Activated CD8-positive, alpha-beta memory T cell treated with anti-CD3 and anti-CD28 coated beads for 4 hours (primary cell): ENCODE measurements around the gene SKA1.
"Not testable (repeated sequence)": the region's sequence is repeated elsewhere in the genome, so short reads cannot be mapped to it uniquely, and the experiment has no call there.

Source experiments
- DNase-seq, 2 donors: peaks; one replicate each; pipeline ENCODE4 v3.0.0-alpha.2; 2020; ENCODE audit warnings: low read depth in 2 of 2

The SKA1 gene

GRCh38 chr18:50429207-50429948, 54.5 kb downstream of the SKA1 start:
- DNase-seq = no peak

GRCh38 chr18:50432915-50433314, 58.1 kb downstream of the SKA1 start:
- DNase-seq = no peak

DNA sequence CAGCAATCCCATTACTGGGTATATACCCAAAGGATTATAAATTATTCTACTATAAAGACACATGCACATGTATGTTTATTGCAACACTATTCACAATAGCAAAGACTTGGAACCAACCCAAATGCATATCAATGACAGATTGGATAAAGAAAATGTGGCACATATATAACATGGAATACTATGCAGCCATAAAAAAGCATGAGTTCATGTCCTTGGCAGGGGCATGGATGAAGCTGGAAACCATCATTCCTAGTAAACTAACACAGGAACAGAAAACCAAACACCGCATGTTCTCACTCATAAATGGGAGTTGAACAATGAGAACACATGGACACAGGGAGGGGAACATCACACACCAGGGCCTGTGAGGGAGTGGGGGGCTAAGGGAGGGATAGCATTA, 61.9 kb downstream of the SKA1 start:
- DNase-seq = not testable (repeated sequence)

DNA sequence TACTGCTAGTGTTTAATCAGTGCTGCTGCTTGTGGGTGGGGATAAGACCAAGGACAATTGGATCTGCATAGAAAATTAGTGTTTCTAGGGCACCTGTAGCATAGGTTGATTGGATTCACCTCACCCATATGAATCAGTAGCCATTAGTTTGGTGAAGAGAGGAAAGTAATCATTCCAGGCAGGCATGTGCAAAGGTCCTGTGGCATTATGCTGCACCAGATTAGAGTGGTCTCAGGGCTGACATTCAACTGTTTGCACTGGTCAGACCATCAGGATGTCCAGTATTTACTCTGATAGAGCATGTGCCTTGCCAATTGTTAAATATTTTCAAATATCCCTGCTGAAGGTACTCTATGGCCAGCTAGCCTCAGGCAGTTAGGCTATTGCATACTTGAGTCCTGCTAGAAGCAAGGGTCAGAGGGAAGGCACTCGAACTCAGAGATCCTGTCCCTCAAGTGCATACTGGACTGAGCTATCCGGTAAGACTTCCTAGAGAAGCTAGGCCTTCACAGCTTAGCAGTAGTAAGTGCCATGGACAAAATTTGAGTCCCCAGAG, 64.7 kb downstream of the SKA1 start:
- DNase-seq = no peak

- no peak for DNase-seq
These were observed 66.2 kb downstream of the SKA1 start for GRCh38 chr18:50441016-50441415.

DNA sequence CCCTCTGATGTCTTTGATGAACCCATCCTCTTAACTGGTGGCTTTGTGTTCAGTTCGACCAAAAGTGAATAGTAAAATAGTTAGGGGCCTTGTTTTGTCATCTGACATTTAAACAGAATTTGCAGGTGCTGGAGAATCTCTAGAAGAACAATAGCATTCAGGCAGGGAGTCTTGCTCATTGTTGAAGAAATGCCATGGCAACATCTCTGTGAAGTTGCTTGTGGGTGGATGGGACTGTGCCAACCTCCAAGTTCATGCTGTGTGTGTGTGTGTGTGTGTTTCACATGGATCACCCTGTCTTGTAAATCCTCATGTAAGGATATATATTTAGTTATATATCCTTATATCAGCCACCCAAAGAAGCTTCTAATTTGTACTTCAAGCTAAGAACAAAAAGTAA, 66.7 kb downstream of the SKA1 start:
- DNase-seq = no peak
